NK-92 (cell line): ENCODE results near the gene CLEC19A.

ENCODE experiments used
- DNase-seq: peaks from one replicate; lab custom pipeline; 2025; ENCODE audit not compliant: unreplicated experiment; lab: John Stamatoyannopoulos, UW

Gene CLEC19A

DNA sequence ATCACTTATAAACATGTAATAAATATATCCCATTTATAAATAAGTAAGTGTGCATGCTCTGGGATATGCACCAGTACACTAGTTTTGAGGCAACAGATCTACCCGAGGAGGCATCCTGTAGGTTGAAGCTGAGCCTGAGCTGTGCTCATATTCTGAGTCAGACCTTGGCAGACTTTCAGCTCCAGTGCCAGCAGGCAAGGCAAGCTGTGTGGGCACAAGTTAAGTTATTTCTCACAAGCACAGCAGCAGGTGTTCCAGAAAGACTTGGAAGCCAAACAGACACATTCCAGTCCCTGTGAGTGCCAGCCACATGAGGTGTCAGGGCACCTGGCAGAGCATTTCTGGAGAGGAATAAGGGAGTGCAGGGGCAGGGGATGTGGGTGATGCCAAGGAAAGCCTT is 1.3 kb upstream of the CLEC19A start:
- no peak for DNase-seq

DNA sequence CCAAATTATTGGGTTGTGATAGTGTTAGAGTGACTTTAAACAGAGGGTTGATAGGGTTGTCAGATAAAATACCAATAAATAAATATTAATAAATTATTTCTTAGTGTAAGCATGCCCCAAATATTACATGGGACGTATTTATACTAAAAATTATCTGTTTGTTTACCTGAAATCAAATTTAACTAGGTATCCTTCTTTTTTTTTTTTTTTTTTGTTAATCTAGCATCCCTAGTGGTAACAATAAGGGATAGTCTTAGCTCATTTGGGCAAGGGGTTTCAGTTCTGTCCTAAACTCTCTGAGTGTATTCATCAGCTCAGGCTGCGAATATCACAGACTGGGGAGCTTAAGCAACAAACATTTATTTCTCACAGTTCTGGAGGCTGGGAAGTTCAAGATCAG is 1.3 kb downstream of the CLEC19A start:
- no peak for DNase-seq

DNA sequence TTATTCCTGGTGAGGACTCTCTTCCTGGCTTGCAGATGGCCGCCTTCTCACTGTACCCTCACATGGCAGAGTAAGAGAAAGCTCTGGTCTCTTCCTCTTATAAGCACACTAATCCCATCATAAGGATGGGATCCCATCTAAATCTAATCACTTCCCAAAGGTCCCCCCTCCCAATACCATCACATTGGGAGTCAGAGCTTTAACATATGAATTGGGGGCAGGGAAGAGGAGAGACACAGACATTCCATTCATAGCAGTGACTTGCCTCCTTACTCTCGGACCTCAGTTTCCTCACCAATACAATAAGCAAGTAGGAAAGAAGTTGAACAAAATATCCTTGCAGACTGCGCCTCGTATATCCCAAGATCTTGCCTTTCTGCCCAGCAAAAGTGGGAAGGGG is 1.7 kb downstream of the CLEC19A start:
- no peak for DNase-seq

DNA sequence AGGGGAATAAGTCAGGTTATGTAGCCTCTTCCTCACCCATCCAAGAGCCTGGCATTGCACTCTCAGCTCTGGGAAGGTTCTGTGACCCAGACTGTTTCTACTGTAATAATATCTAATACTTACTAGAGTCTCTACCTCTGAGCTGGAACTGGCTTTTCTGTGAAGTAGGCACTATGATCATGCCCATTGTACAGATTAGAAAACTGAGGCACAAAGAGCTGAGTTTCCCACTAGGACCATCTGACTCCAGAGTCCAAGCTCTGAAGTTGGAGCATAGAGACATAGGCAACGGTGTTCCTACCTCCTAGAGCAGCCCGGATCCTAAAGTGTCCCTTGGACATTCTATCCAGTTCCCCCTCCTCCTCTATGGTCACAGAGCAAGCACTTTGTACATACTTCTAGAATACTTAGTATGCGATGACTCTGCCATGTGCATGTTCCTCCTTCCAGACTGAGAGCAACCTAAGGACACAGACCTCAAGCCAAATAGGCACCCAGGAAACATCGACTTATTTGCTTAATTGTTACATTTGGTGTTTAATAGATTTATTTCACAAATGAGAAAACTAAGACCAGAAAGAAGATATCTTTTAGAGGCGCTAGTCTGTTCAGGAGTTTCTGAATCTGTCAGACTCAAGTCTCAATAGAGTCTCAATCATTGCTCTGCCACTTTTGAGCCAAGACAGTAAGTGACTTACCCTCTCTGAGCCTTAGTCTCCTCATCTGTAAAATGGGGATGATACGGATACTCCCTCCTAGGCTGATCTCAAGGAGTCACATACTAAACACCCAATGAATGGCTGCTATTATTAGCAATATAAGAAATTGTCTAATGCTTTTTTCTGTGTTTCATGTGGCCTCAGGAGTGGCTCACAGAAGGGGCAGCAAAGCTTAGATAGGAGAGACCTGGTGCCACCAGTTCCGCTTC is 3.6 kb downstream of the CLEC19A start:
- no peak for DNase-seq

DNA sequence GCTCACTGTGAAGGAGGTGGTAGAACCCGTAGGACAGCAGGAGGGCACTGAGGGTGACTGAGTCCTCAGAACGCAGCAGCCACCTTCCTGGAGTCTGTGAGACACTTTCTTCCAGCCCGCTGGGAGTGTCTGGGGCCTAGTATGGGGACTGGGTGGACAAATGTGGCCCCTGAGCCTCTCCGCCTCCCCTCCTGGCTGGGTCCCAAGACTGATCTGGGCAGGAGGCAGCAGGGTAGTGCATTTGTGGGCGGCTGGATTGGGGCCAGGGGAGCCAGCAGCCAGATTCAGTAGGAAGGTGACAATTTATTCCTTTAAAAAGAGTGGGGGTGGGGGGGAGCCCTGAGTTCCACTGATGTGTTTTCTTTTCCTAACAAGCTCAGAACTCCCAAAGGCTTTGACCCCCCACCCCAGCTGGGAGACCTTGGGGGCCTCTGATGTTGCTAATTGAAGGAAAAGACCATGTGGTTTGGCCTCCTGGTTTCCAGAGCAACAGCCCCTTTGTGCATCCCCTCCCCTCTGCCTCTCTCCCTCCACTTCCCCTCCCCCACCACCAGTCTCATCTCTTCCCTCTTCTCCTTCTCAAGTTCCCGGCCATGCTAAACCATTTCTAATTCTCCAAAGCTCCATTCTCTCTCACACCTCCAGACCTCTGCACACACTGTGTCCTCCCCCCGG is 4.4 kb downstream of the CLEC19A start:
- no peak for DNase-seq

DNA sequence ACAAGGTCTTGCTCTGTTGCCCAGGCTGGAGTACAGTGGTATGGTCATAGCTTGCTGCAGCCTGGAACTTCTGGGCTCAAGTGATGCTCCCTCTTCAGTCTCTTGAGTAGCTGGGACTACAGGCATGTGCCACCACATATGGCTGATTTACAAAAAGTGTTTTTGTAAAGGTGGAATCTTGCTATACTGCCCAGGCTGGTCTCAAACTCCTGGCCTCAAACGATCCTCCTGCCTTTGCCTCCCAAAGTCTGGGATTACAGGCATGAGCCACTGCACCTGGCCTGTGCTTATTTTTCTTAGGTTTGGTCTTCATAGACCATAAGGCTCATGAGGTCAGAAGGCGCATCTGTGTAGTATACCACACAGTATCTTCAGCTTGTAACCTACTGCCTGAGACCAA is 5.3 kb downstream of the CLEC19A start:
- no peak for DNase-seq

DNA sequence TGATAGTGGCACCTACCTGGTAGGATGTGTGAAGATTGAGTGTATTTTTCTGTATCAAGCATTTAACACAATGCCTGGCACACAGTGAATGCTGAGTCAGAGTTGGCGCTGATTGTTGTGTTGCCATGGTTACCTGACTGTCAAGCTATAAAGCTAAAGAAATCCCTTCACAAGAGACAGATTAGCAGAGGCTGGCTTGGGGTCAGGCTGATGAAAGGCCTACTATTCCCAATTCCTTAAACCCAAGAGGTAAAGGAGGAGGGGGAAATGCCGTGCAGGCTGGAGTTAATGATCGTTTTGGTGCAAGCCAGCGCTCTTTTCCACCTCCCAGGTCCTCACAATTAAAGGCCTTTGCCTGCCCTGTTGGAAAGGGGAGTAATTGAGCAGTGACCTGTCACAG is 5.9 kb downstream of the CLEC19A start:
- no peak for DNase-seq

DNA sequence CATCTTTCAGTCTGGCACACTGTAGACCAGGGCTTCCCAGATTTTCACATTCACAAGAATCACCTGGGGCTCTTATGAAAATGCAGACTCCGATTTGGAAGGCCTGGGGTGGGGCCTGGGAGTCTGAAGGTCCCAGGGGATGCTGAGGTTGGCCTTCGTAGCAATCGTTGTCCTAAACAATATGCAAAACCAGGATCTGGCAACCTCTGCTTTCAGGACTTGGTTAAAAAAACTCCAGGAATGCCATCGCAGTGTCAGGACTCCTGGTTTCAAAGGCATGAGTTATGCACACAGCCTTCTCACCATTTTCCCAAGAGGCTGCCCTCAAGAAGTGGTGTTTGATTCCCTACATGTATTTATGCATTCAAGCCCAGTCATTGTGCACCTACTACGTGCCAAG is 6.7 kb downstream of the CLEC19A start:
- no peak for DNase-seq

DNA sequence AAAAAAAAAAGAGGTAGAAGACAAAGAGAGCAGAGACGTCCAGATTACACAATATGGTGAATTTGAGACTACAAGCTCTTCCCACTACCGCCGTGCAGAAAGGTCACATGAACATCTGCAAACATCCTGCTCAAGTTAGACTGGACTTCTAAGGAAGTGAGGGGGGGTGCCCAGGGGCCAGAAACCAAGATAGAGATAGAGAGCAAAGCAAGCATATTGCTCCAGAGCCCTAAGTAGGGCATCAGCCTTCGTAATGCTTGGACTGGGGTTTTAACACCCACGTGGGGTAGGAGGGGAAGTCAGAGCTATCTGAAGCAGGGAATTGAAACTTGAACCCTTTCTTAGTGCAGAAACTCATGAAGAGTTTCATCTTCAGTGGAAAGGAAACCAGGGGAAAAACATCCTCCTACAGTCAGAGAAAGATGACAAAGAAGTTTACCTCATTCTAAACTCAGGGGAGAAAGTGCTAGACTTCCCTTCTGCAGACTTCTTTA is 8.7 kb downstream of the CLEC19A start:
- no peak for DNase-seq

DNA sequence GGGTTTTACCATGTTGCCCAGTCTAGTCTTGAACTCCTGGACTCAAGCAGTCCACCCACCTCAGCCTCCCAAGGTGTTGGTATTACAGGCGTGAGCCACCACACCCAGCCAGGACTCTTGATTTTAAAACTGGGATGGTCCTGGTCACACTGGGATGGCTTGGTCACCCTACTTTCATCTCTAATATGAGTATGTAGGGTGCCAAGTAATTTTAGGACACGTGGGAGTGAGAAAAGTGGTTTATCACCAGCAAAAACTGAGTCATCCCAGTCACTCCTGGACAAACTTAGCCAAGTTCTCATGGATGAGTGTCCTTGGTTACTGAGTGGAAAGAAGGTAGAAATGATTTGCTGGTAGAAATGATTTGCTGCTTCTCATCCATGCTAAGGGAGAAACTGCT is 9.9 kb downstream of the CLEC19A start:
- DNase-seq = no peak

DNA sequence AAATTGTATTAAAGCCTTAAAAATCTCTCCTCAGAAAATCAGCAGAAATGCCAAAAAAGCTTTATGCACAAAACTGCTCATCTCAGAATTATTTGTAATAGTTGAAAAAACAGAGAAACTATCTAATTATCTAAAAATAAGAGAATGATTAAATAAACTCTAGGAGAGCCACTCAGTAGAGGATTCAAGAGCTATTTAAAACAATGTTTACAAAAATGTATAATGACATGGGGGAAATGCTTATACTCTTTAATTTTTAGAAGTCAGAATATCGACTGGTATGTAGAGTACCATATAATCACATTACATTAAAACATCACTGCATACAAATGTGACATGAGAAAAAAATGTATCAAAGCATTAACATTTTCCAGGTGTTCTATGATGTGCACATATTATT is 11.9 kb downstream of the CLEC19A start:
- DNase-seq = no peak

DNA sequence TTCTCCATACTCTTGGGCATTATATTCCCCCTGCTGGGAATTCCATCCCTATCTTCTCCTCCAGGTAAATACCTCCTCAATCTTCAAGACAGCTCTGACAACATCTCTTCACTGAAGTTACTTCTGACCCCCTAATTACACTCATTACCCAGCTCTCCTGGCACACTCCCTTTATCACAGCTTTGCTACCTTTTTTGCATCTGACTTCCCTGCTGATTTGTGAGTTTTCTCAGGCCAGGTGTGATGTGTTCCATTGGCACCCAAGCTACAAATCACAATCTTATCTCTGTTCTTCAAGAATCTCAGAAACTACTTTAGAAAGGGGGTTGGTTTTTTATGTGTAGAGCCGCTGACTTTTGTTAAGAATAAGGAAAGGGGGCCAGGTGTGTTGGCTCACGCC is 14.0 kb downstream of the CLEC19A start:
- DNase-seq = no peak

DNA sequence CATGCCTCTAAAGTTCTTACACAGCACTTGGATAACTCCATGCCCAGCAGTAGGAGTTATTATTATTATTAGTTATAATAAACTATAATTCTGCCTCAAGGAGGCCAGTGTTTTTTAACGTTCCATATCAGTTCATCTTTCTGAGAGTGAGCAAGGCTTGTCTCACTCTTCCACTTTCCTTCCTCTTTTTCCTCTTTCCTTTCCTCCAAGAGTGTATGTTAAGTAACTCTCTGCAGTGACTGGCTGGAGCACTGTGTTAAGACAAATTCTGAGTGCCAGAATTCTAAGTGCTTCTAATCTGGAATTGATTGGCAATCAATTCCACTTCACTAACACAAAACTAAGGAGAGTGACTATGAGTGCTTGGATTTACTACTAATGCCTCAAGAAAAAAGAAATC is 16.4 kb downstream of the CLEC19A start:
- DNase-seq = no peak

DNA sequence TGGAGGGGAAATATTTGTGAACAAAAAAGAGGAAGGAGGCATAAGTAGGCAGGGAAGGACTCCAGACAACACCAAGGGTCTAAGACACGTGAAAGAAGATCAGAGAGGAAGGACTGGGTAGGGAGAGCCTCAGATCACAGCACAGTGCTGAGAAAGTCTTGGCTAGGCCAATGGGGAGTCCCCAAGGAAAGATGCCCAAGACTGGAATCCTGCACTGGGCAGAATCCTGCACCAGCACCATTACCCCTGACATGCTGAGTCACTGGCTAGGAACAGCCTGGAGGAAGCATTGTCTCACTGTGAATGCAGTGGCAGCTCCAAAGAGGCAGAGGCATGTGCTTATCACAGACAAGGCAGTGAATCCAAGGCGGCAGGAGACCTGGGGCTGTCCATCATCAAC is 19.2 kb downstream of the CLEC19A start:
- no peak for DNase-seq

DNA sequence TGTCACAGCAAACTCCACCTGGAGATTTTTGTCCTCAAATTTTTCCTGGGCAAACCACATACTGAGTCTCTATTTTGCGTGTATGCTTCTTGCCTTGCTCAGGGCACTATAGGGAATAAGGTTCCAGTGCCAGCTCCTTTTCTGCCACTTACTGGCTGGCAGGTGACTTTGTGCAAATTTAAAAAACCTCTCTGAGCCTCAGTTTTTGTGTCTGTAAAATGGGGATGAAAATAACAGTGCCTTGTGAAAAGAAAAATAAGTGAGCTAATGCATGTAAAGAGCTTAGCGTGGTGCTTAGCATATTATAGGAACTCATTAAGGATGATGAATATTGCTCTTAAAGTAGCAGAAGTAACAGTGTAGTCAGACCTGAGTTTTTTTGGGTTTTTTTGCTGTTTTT is 19.9 kb downstream of the CLEC19A start:
- DNase-seq = no peak

DNA sequence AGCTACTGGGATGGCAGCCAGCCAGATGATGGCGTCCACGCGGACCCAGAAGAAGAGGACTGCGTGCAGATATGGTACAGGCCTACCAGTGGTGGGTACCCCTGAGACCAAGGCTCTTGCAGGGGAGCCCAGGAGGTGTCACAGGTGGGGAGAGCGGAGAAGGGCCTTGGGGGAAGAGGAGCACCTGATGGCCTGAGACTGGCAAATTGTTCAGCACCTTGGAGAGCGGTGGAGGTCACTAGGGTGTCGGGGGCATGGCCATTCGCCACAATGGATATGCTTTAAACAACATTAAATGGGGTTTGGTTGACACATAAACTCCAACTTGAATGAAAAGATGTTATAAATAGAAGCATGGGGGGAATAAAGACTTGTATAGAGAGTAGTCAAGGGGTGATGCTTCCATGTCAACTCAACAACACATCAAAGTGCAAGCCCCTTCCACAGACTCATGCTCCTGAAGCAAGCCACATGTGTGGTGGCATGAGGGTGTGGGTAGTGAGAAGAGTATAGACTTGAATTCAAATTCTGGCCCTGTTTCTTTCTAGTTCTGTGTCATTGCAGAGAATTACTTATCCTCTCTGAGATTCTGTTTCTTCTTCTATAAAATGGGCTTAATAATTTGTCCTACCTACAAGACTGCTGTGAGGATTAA is 22.2 kb downstream of the CLEC19A start:
- DNase-seq = no peak

DNA sequence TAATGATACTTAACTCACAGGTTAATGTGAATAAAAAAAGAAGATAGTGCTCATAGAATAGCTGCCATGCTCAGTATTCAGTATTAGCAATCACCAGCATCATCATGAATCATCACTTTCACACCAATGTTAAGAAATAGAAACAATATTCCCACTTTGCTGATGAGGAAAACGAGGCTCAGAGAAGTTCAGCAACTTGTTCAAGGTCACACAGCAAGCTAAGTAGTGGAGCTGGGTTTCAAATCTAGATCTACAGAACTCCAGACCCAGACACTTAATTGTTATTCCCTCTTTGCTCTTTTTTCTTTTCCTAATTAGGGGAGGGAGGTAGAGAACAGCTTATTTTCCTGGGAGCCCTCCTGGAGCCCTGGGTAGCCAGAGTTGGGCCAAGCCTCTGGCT is 22.9 kb downstream of the CLEC19A start:
- no peak for DNase-seq

DNA sequence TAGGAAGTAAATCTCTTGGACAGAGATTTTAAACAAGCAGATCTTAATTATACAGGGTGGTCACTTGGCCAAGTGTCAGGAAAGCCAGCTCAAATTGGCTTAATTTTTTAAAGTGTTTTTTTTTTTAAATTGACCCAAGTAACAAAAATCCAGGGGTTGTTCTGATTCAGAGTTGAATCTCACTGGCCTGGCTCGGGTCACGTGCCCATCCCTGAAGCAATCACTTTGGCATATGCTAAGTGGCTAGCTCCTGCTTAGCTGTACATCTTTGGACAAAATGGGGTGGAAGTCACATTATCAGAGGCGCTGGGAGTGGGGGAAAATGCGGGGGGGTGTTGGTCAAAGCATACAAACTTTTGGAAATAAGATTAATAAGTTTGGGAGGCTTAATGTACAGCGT is 23.6 kb downstream of the CLEC19A start:
- no peak for DNase-seq

DNA sequence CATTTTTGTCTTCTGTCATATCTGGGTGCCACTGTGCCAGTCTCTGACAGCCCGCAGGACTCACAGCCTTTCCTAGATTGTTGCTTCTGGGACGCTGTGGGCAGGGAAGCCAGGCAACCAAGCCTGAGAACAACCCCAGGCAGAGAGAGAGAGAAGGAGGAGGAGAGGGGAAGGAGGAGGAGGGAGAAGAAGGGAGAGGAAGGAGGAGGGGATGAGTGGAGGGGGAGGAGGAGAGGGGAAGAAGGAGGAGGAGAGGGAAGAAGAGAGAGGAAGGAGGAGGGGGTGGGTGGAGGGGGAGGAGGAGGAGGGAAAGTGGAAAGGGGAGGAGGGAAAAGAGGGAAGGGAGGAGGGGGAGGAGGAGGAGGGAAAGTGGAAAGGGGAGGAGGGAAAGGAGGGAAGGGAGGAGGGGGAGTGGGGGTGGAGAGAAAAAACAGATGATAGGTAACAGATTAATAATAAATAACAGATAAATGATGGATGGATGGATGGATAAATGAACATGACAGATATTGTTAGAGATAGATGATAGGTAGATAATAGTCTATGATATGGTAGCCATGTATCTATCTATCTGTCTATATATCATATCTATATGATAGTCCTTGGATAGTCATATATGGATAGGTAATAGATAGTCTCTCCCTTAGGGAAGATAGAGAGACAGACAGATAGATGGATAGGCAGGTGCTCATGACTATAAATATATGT is 29.3 kb downstream of the CLEC19A start:
- no peak for DNase-seq

DNA sequence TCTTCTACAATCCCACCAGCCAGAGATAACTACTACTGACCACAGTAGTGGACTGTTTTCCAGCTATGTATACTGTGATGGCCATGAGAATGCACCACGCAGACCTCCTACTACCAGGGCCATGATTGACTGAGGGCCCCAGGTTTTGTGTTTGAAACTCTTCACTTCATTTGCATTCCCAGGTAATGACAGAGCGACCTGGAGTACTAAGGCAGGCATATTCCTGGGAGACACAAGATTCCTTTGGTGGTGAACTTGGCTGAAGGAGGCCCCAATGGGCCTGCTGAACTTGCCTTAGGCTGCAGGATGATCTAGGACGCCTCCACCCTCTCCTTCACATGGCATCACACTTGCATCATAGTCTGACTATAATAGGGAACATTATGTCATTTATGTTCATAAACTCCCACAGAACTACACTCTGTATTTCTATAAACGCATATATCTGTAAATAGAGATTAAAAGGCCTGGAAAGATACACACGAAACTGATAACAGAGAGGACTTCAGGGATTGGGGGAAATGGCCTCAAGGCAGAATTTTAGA is 30.4 kb downstream of the CLEC19A start:
- DNase-seq = no peak

DNA sequence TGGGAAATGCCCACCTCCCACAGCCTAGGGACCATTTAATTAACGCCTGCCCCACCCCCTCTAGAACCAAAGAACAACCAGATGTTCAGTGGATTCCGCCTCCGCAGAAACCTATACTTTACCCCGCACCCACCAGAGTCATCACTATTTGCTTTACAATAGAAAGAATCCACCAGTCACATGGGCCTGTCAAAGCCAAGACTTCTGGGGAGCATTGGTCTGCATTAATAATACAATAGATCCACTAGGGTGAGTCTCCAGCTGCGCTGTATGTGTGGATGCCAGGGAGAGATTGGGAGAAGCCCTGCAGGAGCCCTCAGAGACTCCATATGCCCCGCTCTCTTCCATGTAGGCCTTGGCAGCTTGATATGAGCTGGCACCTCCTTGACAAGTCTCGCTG is 31.3 kb downstream of the CLEC19A start:
- DNase-seq = no peak
